IMR-90 (cell line): ENCODE results near the gene CACNA2D1. TPM values are rescaled to one million over a fixed set of nuclear protein-coding genes. Genes with fewer than 3 reads are reported as not detected.

Source experiments
- ATAC-seq: fragments of 200-7000 bp; cut with Tn5 transposase; 2 replicates; pipeline ENCODE4 v1.9.1; 2020; ENCODE audit warnings: low read depth, mild to moderate bottlenecking, moderate library complexity
- BruUV-seq: library from RNA; stranded (reverse); fragments of 400-500 nt; replicated peaks from 2 replicates; lab custom pipeline; 2021; lab: Mats Ljungman, UMichigan
- CTCF ChIA-PET: fragments of 300-600 bp; formaldehyde crosslinking; extraction: SDS; loops from one replicate; lab custom pipeline; 2021; ENCODE audit warnings: antibody characterized with exemption; lab: Yijun Ruan, JAX
- POLR2A ChIA-PET: fragments of 300-600 bp; sonication (Branson Sonifier 250); formaldehyde crosslinking; loops from one replicate; lab custom pipeline; 2022; ENCODE audit warnings: antibody characterized with exemption; ENCODE audit not compliant: unreplicated experiment; lab: Charles Lee
- DNase-seq: peaks from one replicate; pipeline ENCODE4 v3.0.0; 2013
- H2AFZ ChIP-seq: replicated peaks from 2 replicates; pipeline ENCODE3; 2013; ENCODE audit warnings: low read length, mild to moderate bottlenecking; ENCODE audit not compliant: poor library complexity
- H2AK5ac ChIP-seq: 2 replicates; pipeline ENCODE4 v1.6.1; 2013; ENCODE audit warnings: low read depth, low read length, inconsistent platforms
- H2AK9ac ChIP-seq: replicated peaks from 2 replicates; pipeline ENCODE3; 2013; ENCODE audit warnings: mild to moderate bottlenecking, low read depth, low read length, moderate library complexity; ENCODE audit not compliant: poor library complexity
- H2BK120ac ChIP-seq: 2 replicates; pipeline ENCODE4 v1.6.1; 2013; ENCODE audit warnings: low read depth, low read length, inconsistent platforms
- H2BK15ac ChIP-seq: 3 replicates; pipeline ENCODE4 v1.6.1; 2013; ENCODE audit warnings: low read depth, low read length, inconsistent platforms
- H2BK20ac ChIP-seq: 2 replicates; pipeline ENCODE4 v1.6.1; 2013; ENCODE audit warnings: low read depth, mild to moderate bottlenecking, inconsistent platforms, low read length, moderate library complexity
- H2BK5ac ChIP-seq: 2 replicates; pipeline ENCODE4 v1.6.1; 2013; ENCODE audit warnings: mild to moderate bottlenecking, low read depth, low read length, inconsistent platforms; ENCODE audit not compliant: poor library complexity, severe bottlenecking
- H3K14ac ChIP-seq: replicated peaks from 2 replicates; pipeline ENCODE4 v1.6.1; 2013; ENCODE audit warnings: low read depth, low read length, inconsistent platforms
- H3K18ac ChIP-seq: 2 replicates; pipeline ENCODE4 v1.6.1; 2013; ENCODE audit warnings: low read depth, low read length, control low read depth
- H3K23ac ChIP-seq: 2 replicates; pipeline ENCODE4 v1.6.1; 2013; ENCODE audit warnings: low read depth, low read length, inconsistent platforms
- H3K27ac ChIP-seq: 2 replicates; pipeline ENCODE4 v1.5.1; 2013; ENCODE audit warnings: mild to moderate bottlenecking, control low read depth, low read length; ENCODE audit not compliant: insufficient read depth
- H3K27me3 ChIP-seq: 2 replicates; pipeline ENCODE4 v1.6.1; 2013; ENCODE audit warnings: low read length; ENCODE audit not compliant: control insufficient read depth, insufficient read depth
- H3K36me3 ChIP-seq: 2 replicates; pipeline ENCODE4 v1.6.1; 2013; ENCODE audit warnings: low read length, mixed read lengths; ENCODE audit not compliant: control insufficient read depth, insufficient read depth
- H3K4ac ChIP-seq: 2 replicates; pipeline ENCODE4 v1.6.1; 2013; ENCODE audit warnings: low read depth, low read length, inconsistent platforms
- H3K4me1 ChIP-seq: 2 replicates; pipeline ENCODE4 v1.6.1; 2013; ENCODE audit warnings: low read length, mixed read lengths; ENCODE audit not compliant: control insufficient read depth, insufficient read depth
- H3K4me2 ChIP-seq: 2 replicates; pipeline ENCODE4 v1.6.1; 2013; ENCODE audit warnings: low read depth, mild to moderate bottlenecking, control low read depth, low read length, moderate library complexity
- H3K4me3 ChIP-seq: 2 replicates; pipeline ENCODE4 v1.5.1; 2013; ENCODE audit warnings: low read depth, mild to moderate bottlenecking, control low read depth, low read length, moderate library complexity; ENCODE audit not compliant: insufficient read depth
- H3K56ac ChIP-seq: 2 replicates; pipeline ENCODE4 v1.6.1; 2013; ENCODE audit warnings: low read length, inconsistent platforms; ENCODE audit not compliant: insufficient read depth; ENCODE audit errors: extremely low read depth
- H3K79me1 ChIP-seq, 2 experiments: 2 replicates each; pipeline ENCODE4 v1.6.1; 2013; ENCODE audit warnings: low read length in 2 of 2, inconsistent platforms in 1 of 2, low read depth in 1 of 2
- H3K9ac ChIP-seq: 2 replicates; pipeline ENCODE4 v1.6.1; 2013; ENCODE audit warnings: low read depth, low read length, control low read depth
- H3K9me1 ChIP-seq: 2 replicates; pipeline ENCODE4 v1.6.1; 2013; ENCODE audit warnings: low read length, inconsistent platforms; ENCODE audit not compliant: insufficient read depth
- H3K9me3 ChIP-seq: 2 replicates; pipeline ENCODE4 v1.6.1; 2013; ENCODE audit warnings: low read length; ENCODE audit not compliant: control insufficient read depth, insufficient read depth
- H4K20me1 ChIP-seq: 2 replicates; pipeline ENCODE4 v1.6.1; 2013; ENCODE audit warnings: low read length, inconsistent platforms; ENCODE audit not compliant: insufficient read depth
- H4K5ac ChIP-seq: 2 replicates; pipeline ENCODE4 v1.6.1; 2013; ENCODE audit warnings: mild to moderate bottlenecking, low read depth, low read length, control low read depth
- H4K8ac ChIP-seq, 2 experiments: 2 replicates each; pipeline ENCODE4 v1.6.1; 2013; ENCODE audit warnings: low read depth in 2 of 2, low read length in 2 of 2, control low read depth in 1 of 2, inconsistent platforms in 1 of 2
- H4K91ac ChIP-seq: 2 replicates; pipeline ENCODE4 v1.6.1; 2013; ENCODE audit warnings: low read depth, low read length, inconsistent platforms; ENCODE audit not compliant: insufficient read depth
- BHLHE40 ChIP-seq: fragments of 150-350 bp; IDR thresholded peaks from 2 replicates; pipeline ENCODE4 v1.6.1; 2016; ENCODE audit warnings: mild to moderate bottlenecking, low read depth, low read length
- CEBPB ChIP-seq: IDR thresholded peaks from 2 replicates; pipeline ENCODE4 v1.6.1; 2012; ENCODE audit warnings: low read depth, low read length, improper control_type of control experiment
- CHD1 ChIP-seq: IDR thresholded peaks from 2 replicates; pipeline ENCODE4 v1.6.1; 2012; ENCODE audit warnings: low read depth, low read length, improper control_type of control experiment
- MAZ ChIP-seq: IDR thresholded peaks from 2 replicates; pipeline ENCODE4 v1.6.1; 2012; ENCODE audit warnings: low read depth, mild to moderate bottlenecking, low read length, improper control_type of control experiment, moderate library complexity, borderline replicate concordance
- MXI1 ChIP-seq: IDR thresholded peaks from 2 replicates; pipeline ENCODE4 v1.6.1; 2012; ENCODE audit warnings: low read depth, mild to moderate bottlenecking, low read length, moderate library complexity, borderline replicate concordance
- POLR2A ChIP-seq: IDR thresholded peaks from 2 replicates; pipeline ENCODE4 v1.6.1; 2012; ENCODE audit warnings: mild to moderate bottlenecking, low read depth, low read length
- RFX5 ChIP-seq: IDR thresholded peaks from 2 replicates; pipeline ENCODE4 v1.8.0; 2012; ENCODE audit warnings: low read depth, mild to moderate bottlenecking, low read length, moderate library complexity
- SMC3 ChIP-seq: fragments of 150-350 bp; IDR thresholded peaks from 2 replicates; pipeline ENCODE4 v1.6.1; 2016; ENCODE audit warnings: low read depth, mild to moderate bottlenecking, antibody characterized with exemption, low read length, moderate library complexity
- WGBS, 2 experiments: methylation state at CpG; one replicate each; pipeline versions ENCODE4 v1.1.5 to v1.1.7; 2013; ENCODE audit warnings: missing lambda C conversion rate in 2 of 2; ENCODE audit not compliant: insufficient read length in 1 of 2; ENCODE audit errors: extremely low coverage in 2 of 2; 5-methylcytosine and 5-hydroxymethylcytosine counted together
- dilution Hi-C: fragments of 300-500 bp; cut with HindIII; formaldehyde crosslinking; loops from one replicate; pipeline ENCODE4 v1.14.3; 2018; ENCODE audit warnings: low sequenced_read_pairs; ENCODE audit not compliant: unreplicated experiment
- in situ Hi-C: fragments of 300-500 bp; cut with MboI; formaldehyde crosslinking; loops from 3 replicates; pipeline ENCODE4 v1.14.3; 2019; ENCODE audit warnings: low sequenced_read_pairs, inconsistent platforms, mixed read lengths
- intact Hi-C: fragments of 100-400 bp; cut with micrococcal nuclease; formaldehyde crosslinking; loops from 2 replicates; pipeline ENCODE4 v1.10.0; 2022
- polyA plus RNA-seq, 3 experiments: library from polyadenylated mRNA; depleted of rRNA; stranded (reverse); fragments of >200 nt; gene quantifications; 2 replicates each; pipeline ENCODE4 v1.2.3, GENCODE V29; 2012; ENCODE audit warnings: low replicate concordance in 1 of 3
- total RNA-seq: library from RNA; depleted of rRNA; stranded (reverse); fragments of >200 nt; gene quantifications from 2 replicates; pipeline ENCODE4 v1.2.3, GENCODE V29; 2012

The CACNA2D1 gene
- total and polyA plus RNA-seq, 2 of the 4 experiments (the other 2 are of a cell fraction) = 5.8 to 21.9 TPM

GRCh38 chr7:82464372-82464771 lies 20.8 kb upstream of the CACNA2D1 start:
- no peak for DNase-seq
- Histone ChIP-seq H2BK5ac (no peak overlapping the region), H3K27me3 (no peaks in the 10 kb centered on the region), H2BK120ac (no peak overlapping the region), H2BK20ac (no peak overlapping the region), H3K4ac (no peak overlapping the region), H4K91ac (no peak overlapping the region), H3K79me1 (no peaks in the 10 kb centered on the region), H3K36me3 (no peaks in the 10 kb centered on the region), H3K56ac (no peak overlapping the region), H3K9ac (no peak overlapping the region), H2AFZ (no peak overlapping the region), H3K9me3 (no peaks in the 10 kb centered on the region), H3K4me3 (no peak overlapping the region), H3K18ac (no peak overlapping the region), H3K14ac (no peak overlapping the region), H2AK5ac (no peak overlapping the region), H2AK9ac (no peak overlapping the region), H4K8ac (no peak overlapping the region), H3K27ac (no peak overlapping the region), H2BK15ac (no peak overlapping the region), H3K9me1 (no peaks in the 10 kb centered on the region), H4K20me1 (no peaks in the 10 kb centered on the region), H3K4me2 (no peak overlapping the region), H3K23ac (no peak overlapping the region), H4K5ac (no peak overlapping the region), H3K4me1 (no peaks in the 10 kb centered on the region)
- no peak for ATAC-seq
- dilution Hi-C loops = no loop called here
- no CpG with 5 or more reads among the region's 2 CpGs for WGBS, 2 experiments
- BruUV-seq = no TSS peak
- ChIA-PET POLR2A (no interaction called here), CTCF (no interaction called here)
- intact Hi-C loops = no loop called here
- in situ Hi-C loops = loop anchor here (25.0 kb wide), 1 partner anchor 977 kb away; no protein-coding TSS in a partner anchor
- no peak for TF ChIP-seq SMC3
- TF ChIP-seq CEBPB = no peak
- TF ChIP-seq MXI1 = no peak
- no peak for TF ChIP-seq CHD1
- no peak for TF ChIP-seq POLR2A
- TF ChIP-seq BHLHE40 = no peak
- TF ChIP-seq RFX5 = no peak
- no peak for TF ChIP-seq MAZ
